ENCODE measurements around the gene GCK. TPM values are rescaled to one million over a fixed set of nuclear protein-coding genes. Genes with fewer than 3 reads are reported as not detected.

GCK gene
- total RNA-seq, 1 donor from 2014 or later, result 5.9 TPM

GRCh38 chr7:44217852-44218402 lies 28.7 kb upstream of the GCK start:
- Mint-ChIP-seq H3K4me3 (ENCODE audit: low read depth) (no peak overlapping the region), H3K36me3 (ENCODE audit: insufficient read depth) (no peaks in the 10 kb centered on the region), H3K4me1 (ENCODE audit: low read depth) (peaks cover 3% of the 10 kb centered on the region), H3K27ac (peak overlapping the region; percentile 27), H3K27me3 (peaks cover 4% of the 10 kb centered on the region), H3K9me3 (ENCODE audit: low read depth) (no peaks in the 10 kb centered on the region)
- no peak for TF ChIP-seq CTCF (IDR thresholded peaks at IDR 0.05; ENCODE audit: unreplicated experiment)
- DNase-seq (ENCODE audit: low spot score, unreplicated experiment), result no peak

- Mint-ChIP-seq H3K4me1 (ENCODE audit: low read depth) (peaks cover 3% of the 10 kb centered on the region), H3K4me3 (ENCODE audit: low read depth) (no peak overlapping the region), H3K27ac (no peak overlapping the region), H3K9me3 (ENCODE audit: low read depth) (no peaks in the 10 kb centered on the region), H3K27me3 (peaks cover 4% of the 10 kb centered on the region), H3K36me3 (ENCODE audit: insufficient read depth) (no peaks in the 10 kb centered on the region)
- no peak for DNase-seq (ENCODE audit: low spot score, unreplicated experiment)
- no peak for TF ChIP-seq CTCF (IDR thresholded peaks at IDR 0.05; ENCODE audit: unreplicated experiment)
Measured at GRCh38 chr7:44217223-44217714, 28.0 kb upstream of the GCK start.

GRCh38 chr7:44216521-44217222 lies 27.4 kb upstream of the GCK start:
- no peak overlapping the region for H3K4me3 Mint-ChIP-seq (ENCODE audit: low read depth)
- no peak overlapping the region for H3K27ac Mint-ChIP-seq
- no peaks in the 10 kb centered on the region for H3K9me3 Mint-ChIP-seq (ENCODE audit: low read depth)
- no peaks in the 10 kb centered on the region for H3K27me3 Mint-ChIP-seq
- H3K4me1 Mint-ChIP-seq (ENCODE audit: low read depth), result peaks cover 3% of the 10 kb centered on the region
- DNase-seq (ENCODE audit: low spot score, unreplicated experiment), result no peak
- no peaks in the 10 kb centered on the region for H3K36me3 Mint-ChIP-seq (ENCODE audit: insufficient read depth)
- no peak for TF ChIP-seq CTCF (IDR thresholded peaks at IDR 0.05; ENCODE audit: unreplicated experiment)

- Mint-ChIP-seq H3K4me3 (ENCODE audit: low read depth) (no peak overlapping the region), H3K9me3 (ENCODE audit: low read depth) (no peaks in the 10 kb centered on the region), H3K36me3 (ENCODE audit: insufficient read depth) (peaks cover 2% of the 10 kb centered on the region), H3K27me3 (no peaks in the 10 kb centered on the region), H3K4me1 (ENCODE audit: low read depth) (peaks cover 3% of the 10 kb centered on the region), H3K27ac (no peak overlapping the region)
- TF ChIP-seq CTCF (IDR thresholded peaks at IDR 0.05; ENCODE audit: unreplicated experiment), result no peak
- DNase-seq (ENCODE audit: low spot score, unreplicated experiment), result no peak
Measured at GRCh38 chr7:44216019-44216418, 26.8 kb upstream of the GCK start.

GRCh38 chr7:44215531-44215930 lies 26.3 kb upstream of the GCK start:
- TF ChIP-seq CTCF (IDR thresholded peaks at IDR 0.05; ENCODE audit: unreplicated experiment), result no peak
- Mint-ChIP-seq H3K36me3 (ENCODE audit: insufficient read depth) (peaks cover 2% of the 10 kb centered on the region), H3K4me1 (ENCODE audit: low read depth) (peaks cover 3% of the 10 kb centered on the region), H3K27me3 (no peaks in the 10 kb centered on the region), H3K4me3 (ENCODE audit: low read depth) (no peak overlapping the region), H3K9me3 (ENCODE audit: low read depth) (no peaks in the 10 kb centered on the region), H3K27ac (no peak overlapping the region)
- DNase-seq (ENCODE audit: low spot score, unreplicated experiment), result no peak

All from progenitor cell of endocrine pancreas (in vitro differentiated cells).